HEK293T (cell line): ENCODE measurements around the gene VRK2.

ENCODE experiments used
- ARNT ChIP-seq: fragments of 450-650 bp; IDR thresholded peaks from 2 replicates; pipeline ENCODE4 v1.6.1; 2017; ENCODE audit warnings: mild to moderate bottlenecking
- BHLHE40 ChIP-seq: fragments of 450-650 bp; IDR thresholded peaks from 2 replicates; pipeline ENCODE4 v1.6.1; 2016; ENCODE audit warnings: mild to moderate bottlenecking, moderate library complexity, borderline replicate concordance
- CTBP1 ChIP-seq: fragments of 450-650 bp; IDR thresholded peaks from 2 replicates; pipeline ENCODE4 v1.6.1; 2016; ENCODE audit warnings: borderline replicate concordance
- ELF4 ChIP-seq: fragments of 450-650 bp; IDR thresholded peaks from 2 replicates; pipeline ENCODE4 v1.6.1; 2017; ENCODE audit warnings: antibody characterized with exemption
- FOXA1 ChIP-seq: fragments of 450-650 bp; IDR thresholded peaks from 2 replicates; pipeline ENCODE4 v1.6.1; 2016; ENCODE audit warnings: mild to moderate bottlenecking
- FOXK2 ChIP-seq: fragments of 450-650 bp; IDR thresholded peaks from 2 replicates; pipeline ENCODE4 v1.6.1; 2016; ENCODE audit warnings: mild to moderate bottlenecking
- HDGF ChIP-seq: fragments of 450-650 bp; IDR thresholded peaks from 2 replicates; pipeline ENCODE4 v1.6.1; 2017; ENCODE audit warnings: antibody characterized with exemption, borderline replicate concordance
- NFRKB ChIP-seq: fragments of 450-650 bp; IDR thresholded peaks from 2 replicates; pipeline ENCODE4 v1.6.1; 2016; ENCODE audit warnings: mild to moderate bottlenecking, moderate library complexity
- SP1 ChIP-seq: fragments of 450-650 bp; IDR thresholded peaks from 2 replicates; pipeline ENCODE4 v1.6.1; 2017
- TARDBP ChIP-seq: fragments of 450-650 bp; IDR thresholded peaks from 2 replicates; pipeline ENCODE4 v1.6.1; 2016

DNA sequence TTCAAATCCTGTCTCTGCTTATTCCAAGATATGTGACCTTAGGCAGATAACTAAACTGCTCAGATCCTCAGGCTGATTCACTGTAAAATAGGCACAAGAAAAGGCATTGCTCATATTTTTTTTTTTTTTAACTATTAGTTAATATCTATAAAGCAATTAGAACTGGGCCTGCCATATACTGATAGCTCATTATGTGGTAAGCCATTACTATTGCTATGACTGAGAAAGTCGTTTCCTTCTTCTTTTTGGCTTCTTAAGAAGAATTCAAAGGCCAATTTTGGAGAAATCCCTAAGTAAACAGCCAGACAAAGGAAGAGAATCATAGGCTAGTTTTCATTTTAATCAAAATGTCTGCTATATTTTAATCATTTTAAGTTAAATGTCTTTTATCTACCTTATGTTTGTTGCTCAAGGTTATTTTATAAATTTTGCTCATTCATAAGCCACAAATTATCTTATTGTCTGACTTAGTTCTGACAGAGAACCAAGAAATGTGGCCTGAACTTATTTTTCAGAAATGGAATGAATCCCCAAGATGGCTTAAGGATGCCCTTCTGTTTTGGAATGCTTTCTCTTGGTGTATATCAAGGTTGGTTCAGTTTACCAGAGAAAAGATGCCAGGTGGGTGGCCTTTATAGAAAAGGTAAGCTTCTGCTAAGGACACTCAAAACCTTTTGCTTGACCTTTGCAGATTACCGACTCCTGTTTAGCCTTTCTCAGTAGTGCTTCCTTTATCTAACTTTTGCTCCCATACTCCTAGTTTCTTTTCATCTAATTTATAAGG is 21.3 kb upstream of the VRK2 start:
- TF ChIP-seq FOXK2 (no peak), ELF4 (no peak), SP1 (no peak), HDGF (no peak), CTBP1 (no peak), ARNT (no peak), TARDBP (no peak), FOXA1 (no peak), NFRKB (no peak), BHLHE40 (no peak)
